MV-4-11 (cell line): ENCODE measurements around the gene ZCCHC7.
A peak's percentile ranks its signal among the peaks of the same experiment; 100 is the strongest.
"Not testable (repeated sequence)": the region's sequence is repeated elsewhere in the genome, so short reads cannot be mapped to it uniquely, and the experiment has no call there.

Experiments
- DNase-seq: peaks from one replicate; lab custom pipeline; 2025; lab: John Stamatoyannopoulos, UW

Gene ZCCHC7

DNA sequence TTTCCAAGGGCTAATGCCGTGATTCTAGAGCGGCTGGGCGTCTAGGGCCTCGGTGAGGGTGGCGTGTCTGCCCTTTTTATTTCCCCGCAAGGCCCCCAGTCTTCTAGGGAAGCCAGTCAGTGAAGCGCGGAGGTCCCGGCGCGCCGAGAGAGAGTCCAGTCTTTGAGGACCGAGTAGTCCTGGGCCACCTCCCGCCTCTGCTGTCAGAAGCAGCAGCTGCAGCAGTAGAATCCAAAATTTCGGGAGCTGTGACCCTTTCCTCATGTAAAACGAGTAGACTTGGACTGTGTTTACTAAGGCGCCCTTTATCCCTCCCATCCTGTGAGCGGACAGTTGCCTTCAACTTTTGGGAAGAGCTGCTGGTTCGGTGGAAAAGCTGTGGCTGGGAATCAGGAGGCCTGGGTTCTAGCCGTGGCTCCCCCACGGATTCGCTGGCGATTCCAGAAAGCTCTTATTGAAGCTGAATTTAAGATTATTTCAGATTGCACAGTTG is 515 bp downstream of the ZCCHC7 start:
- not testable (repeated sequence) for DNase-seq

DNA sequence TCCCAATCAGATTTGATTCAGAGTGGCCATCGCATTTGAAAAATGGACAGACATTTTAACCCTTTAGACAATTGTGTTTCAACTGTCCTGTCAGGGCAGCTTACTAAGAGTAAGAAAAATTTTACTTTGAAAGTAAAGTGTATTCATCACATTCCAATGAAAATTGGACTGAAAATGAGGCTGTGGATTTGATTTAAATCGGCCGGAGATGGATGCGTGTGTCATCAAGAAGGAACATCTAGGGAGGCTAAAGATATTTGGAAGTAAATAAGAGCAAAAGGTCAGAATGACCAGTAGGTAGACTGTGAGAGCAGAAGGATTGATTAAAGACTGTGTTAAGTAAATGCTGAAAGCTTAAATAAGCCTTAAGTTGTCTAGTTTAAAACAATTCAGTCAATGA is 1.5 kb downstream of the ZCCHC7 start:
- DNase-seq = no peak

DNA sequence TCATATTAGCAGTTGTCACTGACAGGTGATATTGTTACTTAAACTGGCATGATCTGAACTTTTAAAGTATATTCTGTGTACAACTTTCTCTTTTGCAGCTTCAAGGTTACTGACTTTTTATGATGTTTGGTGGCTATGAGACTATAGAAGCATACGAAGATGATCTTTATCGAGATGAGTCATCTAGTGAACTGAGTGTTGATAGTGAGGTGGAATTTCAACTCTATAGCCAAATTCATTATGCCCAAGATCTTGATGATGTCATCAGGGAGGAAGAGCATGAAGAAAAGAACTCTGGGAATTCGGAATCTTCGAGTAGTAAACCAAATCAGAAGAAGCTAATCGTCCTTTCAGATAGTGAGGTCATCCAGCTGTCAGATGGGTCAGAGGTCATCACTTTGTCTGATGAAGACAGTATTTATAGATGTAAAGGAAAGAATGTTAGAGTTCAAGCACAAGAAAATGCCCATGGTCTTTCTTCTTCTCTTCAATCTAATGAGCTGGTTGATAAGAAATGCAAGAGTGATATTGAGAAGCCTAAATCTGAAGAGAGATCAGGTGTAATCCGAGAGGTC is 5.9 kb downstream of the ZCCHC7 start:
- no peak for DNase-seq

GRCh38 chr9:37127018-37127417 is 6.6 kb downstream of the ZCCHC7 start:
- no peak for DNase-seq

DNA sequence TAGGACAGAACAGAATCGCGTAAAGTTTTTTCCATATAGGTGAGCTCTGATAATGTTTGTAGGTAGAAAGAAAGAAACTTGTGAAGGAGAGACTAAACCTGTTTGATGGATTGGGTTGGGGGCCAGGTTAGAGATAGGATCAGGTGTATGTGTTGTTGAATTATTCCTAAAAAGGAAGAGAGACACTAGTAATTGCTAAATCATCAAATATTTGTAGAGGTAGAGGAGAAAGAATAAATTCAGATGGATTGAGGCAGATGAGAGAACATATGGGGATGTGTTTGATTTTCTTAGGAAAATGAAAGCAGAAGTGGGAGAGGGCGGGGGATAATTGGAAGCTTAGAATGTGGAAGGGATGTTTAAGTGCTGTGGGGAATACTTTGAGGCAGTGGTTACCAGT is 7.7 kb downstream of the ZCCHC7 start:
- no peak for DNase-seq

- no peak for DNase-seq
Observed at GRCh38 chr9:37134166-37134565, 13.8 kb downstream of the ZCCHC7 start.

GRCh38 chr9:37141015-37141414 is 20.6 kb downstream of the ZCCHC7 start:
- DNase-seq = no peak

DNA sequence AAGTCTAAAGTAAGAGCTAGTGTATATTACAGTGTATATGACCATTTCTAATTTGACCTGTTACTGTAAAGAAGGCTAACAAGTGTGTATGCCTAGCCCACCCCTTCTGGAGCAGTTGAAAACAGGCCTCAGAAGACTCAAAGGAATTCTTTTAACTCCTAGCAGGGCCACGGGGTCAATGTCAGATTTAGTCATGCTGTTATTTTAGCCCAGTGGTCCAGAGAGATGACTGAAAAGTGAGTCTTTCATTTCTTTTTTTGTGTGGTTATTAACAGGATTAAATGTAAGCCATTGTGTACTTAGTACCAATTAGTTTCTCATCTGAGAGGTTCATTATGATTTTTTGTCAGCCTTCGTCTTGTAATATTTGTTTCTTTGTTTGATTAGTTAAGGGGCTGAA is 24.4 kb downstream of the ZCCHC7 start:
- no peak for DNase-seq

DNA sequence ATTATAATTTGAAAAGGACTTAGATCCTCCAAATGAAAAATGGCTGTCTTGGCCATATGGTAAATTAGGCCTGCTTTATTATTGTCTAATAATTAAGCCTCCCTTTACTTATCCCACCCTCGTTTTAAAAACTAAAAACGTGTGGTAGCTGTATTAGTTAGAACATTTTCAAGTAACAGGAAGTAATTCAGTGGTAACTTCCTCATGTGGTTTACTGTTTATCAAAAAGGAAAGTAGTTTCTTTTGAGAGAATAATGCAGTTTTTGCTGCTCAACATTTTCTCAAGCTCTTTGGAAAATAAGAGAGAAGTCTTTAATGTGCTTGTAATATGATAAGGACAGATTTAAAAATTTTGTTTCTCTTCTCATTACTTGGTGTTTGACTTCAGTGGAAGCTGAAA is 26.0 kb downstream of the ZCCHC7 start:
- peak; percentile 80 for DNase-seq

DNA sequence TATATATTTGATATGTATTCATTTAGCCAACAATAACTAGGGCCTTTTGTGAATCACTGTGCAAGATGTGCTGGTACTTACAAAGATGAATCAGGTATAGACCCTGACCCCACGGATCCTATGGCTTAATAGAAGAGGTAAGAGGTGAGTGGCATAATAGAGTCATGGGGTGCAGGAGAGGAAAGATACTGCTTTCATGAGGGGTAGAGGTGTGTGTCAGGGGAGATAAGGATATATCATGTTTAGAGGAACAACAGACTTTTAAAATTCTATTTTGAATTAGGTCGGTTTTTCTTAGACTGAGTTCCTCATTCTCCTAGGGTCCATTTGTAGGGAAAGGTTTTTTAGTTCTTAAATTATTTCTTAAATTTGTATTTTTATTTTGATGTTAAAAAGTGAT is 27.8 kb downstream of the ZCCHC7 start:
- DNase-seq = no peak

- DNase-seq = no peak
Observed at GRCh38 chr9:37149666-37150308, 29.4 kb downstream of the ZCCHC7 start.

DNA sequence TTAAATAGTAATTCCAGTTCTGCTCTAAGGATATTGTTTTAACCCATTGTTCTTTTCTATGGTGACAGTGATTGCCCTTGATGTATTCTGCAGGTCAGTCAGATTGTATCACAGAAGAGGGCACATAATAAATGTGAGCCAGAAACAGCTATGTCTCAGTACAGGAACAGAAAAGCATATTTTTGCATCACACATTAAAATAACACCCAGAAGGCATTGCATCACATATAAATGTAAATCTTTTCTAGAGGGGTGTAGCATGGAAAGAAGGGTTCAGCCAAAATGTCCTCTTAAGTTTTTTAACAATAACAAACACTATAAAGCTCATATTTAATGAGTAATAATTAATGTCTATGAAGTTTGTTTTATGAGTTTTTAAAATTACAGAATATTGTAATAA is 30.0 kb downstream of the ZCCHC7 start:
- no peak for DNase-seq

DNA sequence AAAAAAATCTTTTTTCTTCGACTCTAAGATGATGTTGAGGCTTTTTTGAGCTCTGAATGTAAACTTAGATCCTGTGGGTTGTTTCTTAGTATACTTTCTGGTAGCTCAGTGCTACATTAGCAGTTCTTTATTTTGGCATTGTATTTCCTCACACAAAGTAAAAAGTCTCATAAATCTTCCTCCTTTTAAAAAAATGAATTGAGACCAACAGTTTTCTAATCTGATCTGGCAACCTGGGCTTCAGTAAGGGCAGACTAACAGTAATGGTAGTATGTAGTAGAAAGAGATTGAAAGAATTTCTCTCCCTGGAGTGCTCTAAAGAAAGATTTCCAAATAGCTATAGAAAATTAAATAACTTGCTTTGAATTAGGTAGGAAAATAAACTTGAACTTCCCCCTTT is 31.4 kb downstream of the ZCCHC7 start:
- no peak for DNase-seq

GRCh38 chr9:37152365-37152764 is 32.0 kb downstream of the ZCCHC7 start:
- DNase-seq = no peak

- DNase-seq = no peak
Observed at GRCh38 chr9:37155601-37156000, 35.2 kb downstream of the ZCCHC7 start.

- no peak for DNase-seq
Observed at GRCh38 chr9:37156205-37156604, 35.8 kb downstream of the ZCCHC7 start.

DNA sequence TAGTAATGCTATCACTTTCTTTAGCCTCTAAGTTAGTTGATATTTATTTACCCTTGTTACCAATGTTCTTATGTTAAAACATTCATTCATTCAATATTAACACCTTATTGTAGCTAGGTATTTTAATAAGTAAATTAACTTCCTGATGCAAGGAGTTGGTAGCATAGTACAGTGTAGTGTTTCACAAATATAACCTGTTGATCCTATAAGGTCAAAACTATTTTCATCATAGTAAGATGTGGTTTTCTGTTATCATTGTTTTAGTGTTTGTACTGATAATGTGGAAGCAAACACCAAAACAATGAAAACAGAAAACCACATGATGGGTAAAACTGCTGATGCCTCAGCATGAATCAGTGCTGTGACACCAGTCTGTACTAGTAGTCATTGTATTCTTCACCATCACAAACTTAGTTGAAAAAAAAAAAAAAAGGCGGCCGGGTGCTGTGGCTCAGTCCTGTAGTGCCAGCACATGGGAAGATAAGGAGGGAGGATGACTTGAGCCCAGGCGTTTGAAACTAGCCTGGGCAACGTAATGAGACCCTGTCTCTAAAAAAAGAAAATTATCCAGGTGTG is 36.5 kb downstream of the ZCCHC7 start:
- DNase-seq = no peak

DNA sequence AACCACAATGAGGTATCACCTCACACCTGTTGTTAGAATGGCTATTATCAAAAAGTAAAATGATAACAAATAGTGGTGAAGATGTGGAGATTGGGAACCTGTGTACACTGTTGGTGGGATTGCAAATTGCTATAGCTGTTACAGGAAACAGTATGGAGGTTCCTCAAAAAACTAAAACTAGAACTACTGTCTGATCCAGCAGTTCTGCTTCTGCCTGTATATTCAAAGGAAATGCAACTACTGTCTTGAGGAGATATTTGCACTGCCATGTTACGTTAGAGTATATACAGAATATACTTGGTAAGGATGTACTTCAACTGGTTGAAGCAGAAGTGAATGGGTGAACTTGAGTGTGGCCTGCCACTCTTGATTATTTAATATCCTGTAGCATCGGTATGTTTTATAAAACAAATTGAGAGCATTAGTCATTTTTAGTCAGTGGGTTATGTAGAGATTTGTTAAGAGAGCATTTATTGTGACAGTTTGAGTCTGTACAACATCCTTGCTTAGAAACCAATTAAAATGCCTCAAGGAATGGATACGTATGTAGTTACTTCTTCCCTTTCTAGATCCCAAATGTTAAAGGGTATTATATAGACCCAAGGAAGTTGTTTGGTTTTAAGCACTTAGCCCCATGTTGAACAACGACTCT is 37.5 kb downstream of the ZCCHC7 start:
- peak; percentile 71 for DNase-seq

DNA sequence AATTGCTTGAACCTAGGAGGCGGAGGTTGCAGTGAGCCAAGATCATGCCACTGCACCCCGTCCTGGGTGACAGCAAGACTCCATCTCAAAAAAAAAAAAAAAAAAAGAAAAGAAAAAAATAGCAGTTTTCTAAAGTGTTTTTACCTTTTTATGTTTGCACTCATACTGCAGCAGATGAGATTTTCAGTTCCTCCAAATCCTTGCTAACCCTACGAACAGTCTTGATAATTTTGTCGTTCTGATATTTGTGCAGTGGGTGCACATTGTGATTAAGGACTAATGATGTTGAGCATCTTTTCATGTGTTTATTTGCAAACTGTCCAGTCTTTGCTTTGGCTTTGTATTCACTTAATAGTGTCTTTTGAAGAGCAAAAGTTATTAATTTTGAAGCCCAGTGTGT is 42.9 kb downstream of the ZCCHC7 start:
- DNase-seq = no peak

- DNase-seq = not testable (repeated sequence)
Observed at GRCh38 chr9:37164335-37164734, 44.0 kb downstream of the ZCCHC7 start.

- no peak for DNase-seq
Observed at GRCh38 chr9:37165644-37166043, 45.3 kb downstream of the ZCCHC7 start.

- no peak for DNase-seq
Observed at GRCh38 chr9:37167456-37168047, 47.2 kb downstream of the ZCCHC7 start.

- DNase-seq = no peak
Observed at GRCh38 chr9:37172557-37172956, 52.2 kb downstream of the ZCCHC7 start.
